C4-2B (cell line): ENCODE results near the gene SPATA45.

Experiments
- CTCF ChIP-seq: fragments of 450-650 bp; conservative IDR thresholded peaks from 2 replicates; pipeline ENCODE4 v1.5.1; 2017; ENCODE audit warnings: mild to moderate bottlenecking
- ZFX ChIP-seq: fragments of 450-650 bp; IDR thresholded peaks from 2 replicates; pipeline ENCODE4 v1.6.1; 2017

DNA sequence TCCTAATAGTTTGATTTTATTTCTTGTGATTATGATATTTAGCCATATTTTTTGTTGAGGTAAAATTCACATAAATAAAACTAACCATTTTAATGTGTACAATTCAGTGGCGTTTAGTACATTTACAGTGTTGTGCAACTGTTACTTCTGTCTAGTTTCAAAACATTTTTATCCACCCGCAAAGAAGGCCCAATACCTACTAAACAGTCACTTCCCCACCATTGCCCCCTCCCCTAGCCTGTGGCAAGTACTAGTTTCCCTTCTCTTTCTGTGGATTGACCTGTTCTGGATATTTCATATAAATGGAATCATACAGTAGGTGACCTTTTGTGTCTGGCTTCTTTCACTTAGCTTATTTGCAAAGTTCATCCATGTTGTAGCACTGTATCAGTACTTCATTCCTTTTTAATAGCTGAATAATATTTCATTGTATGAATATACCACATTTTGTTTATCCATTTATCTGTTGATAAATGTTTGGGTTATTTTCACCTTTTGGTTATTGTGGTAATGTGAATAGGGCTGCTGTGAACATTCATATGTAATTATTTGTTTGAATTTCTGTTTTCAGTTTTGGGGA is 14.8 kb upstream of the SPATA45 start:
- TF ChIP-seq CTCF (no peak), ZFX (no peak)
